Esophagus squamous epithelium (tissue), 4 donors: ENCODE data around the gene MDGA2.

Experiments
- CTCF ChIP-seq, 6 experiments: fragments of 450-650 bp in 4 of 6; fragments of 200-600 bp in 2 of 6; sonication (generic) in 2 of 6; IDR thresholded peaks; one replicate each; pipeline ENCODE4 v1.5.1; 2016 to 2019; ENCODE audit warnings: antibody characterized with exemption in 6 of 6, mild to moderate bottlenecking in 4 of 6, moderate library complexity in 4 of 6
- POLR2A ChIP-seq, 4 donors: fragments of 450-650 bp; IDR thresholded peaks; one replicate each; pipeline ENCODE4 v1.6.1; 2017; ENCODE audit warnings: antibody characterized with exemption in 4 of 4, mild to moderate bottlenecking in 4 of 4, moderate library complexity in 3 of 4

GRCh38 chr14:47261350-47261749 is 414.1 kb downstream of the MDGA2 start:
- TF ChIP-seq CTCF (IDR thresholded peaks at IDR 0.05), result no peak
- TF ChIP-seq POLR2A (IDR thresholded peaks at IDR 0.05), result no peak
